Naive thymus-derived CD8-positive, alpha-beta T cell (primary cell): ENCODE measurements around the gene GCC1. TPM values are rescaled to one million over a fixed set of nuclear protein-coding genes. Genes with fewer than 3 reads are reported as not detected.

ENCODE experiments used
- polyA plus RNA-seq, 3 donors: library from polyadenylated mRNA; unstranded; fragments of 300-500 nt; fragmentation: Illumina TruSeq; gene quantifications; one replicate each; pipeline ENCODE4 v1.2.3, GENCODE V29; 2021
- total RNA-seq, 8 experiments: library from RNA in 2 of 8; stranded (reverse) in 2 of 8; gene quantifications; one replicate each; pipeline ENCODE4 v1.2.3 and lab custom pipeline; 2021 to 2026

GCC1 gene
- total and polyA plus RNA-seq, 5 experiments from 2014 or later: 7.9 to 23.5 (median 14.5) TPM

Other genes with a start within 250 kb of the GCC1 start
- 10 to 100 TPM; 78.5 to 85.7 TPM for gene ZNF800, start 192.9 kb downstream of the GCC1 start, total RNA-seq
- gene ZNF800, start 192.9 kb downstream of the GCC1 start, polyA plus RNA-seq: 10 to 100 TPM; 50.0 to 61.3 (median 55.0) TPM
- 10 to 100 TPM; 77.0 to 79.3 TPM for gene ARF5, start 2.8 kb upstream of the GCC1 start, total RNA-seq
- 100 to 1,000 TPM; 146 to 156 (median 152) TPM for gene ARF5, start 2.8 kb upstream of the GCC1 start, polyA plus RNA-seq
- gene FSCN3, start 8.1 kb upstream of the GCC1 start, total RNA-seq: 1 to 10 TPM; 4.6 to 7.4 TPM
- under 1 TPM; 0.29 to 0.57 (median 0.48) TPM for gene FSCN3, start 8.1 kb upstream of the GCC1 start, polyA plus RNA-seq
- gene PAX4, start 32.5 kb upstream of the GCC1 start, total RNA-seq: not detected
- gene PAX4, start 32.5 kb upstream of the GCC1 start, polyA plus RNA-seq: not detected
- gene SND1, start 66.6 kb upstream of the GCC1 start, total RNA-seq: 100 to 1,000 TPM in 1 of 2 experiments, 10 to 100 TPM in 1; 99.8 to 105 TPM
- 10 to 100 TPM; 80.1 to 86.0 (median 82.5) TPM for gene SND1, start 66.6 kb upstream of the GCC1 start, polyA plus RNA-seq